SK-N-SH (cell line): ENCODE data around the gene ALG9. TPM values are rescaled to one million over a fixed set of nuclear protein-coding genes. Genes with fewer than 3 reads are reported as not detected.

Experiments used
- CTCF ChIA-PET: fragments of 300-600, 350-600 bp; formaldehyde crosslinking; extraction: SDS; loops from one replicate; lab custom pipeline; 2021; lab: Yijun Ruan, JAX
- POLR2A ChIA-PET: fragments of 350-600 bp; sonication (Branson Sonifier 250); formaldehyde crosslinking; extraction: SDS; loops from one replicate; lab custom pipeline; 2020; ENCODE audit warnings: antibody characterized with exemption, inconsistent platforms; lab: Yijun Ruan, JAX
- DNase-seq: peaks from one replicate; pipeline ENCODE4 v3.0.0; 2012
- H2AFZ ChIP-seq: fragments of 200-600 bp; sonication (generic); 2 replicates; pipeline ENCODE4 v1.8.1; 2016; ENCODE audit warnings: antibody characterized with exemption, mild to moderate bottlenecking, low read depth
- H3F3A ChIP-seq: fragments of 200-600 bp; sonication (generic); replicated peaks from 2 replicates; pipeline ENCODE3; 2016; ENCODE audit warnings: antibody characterized with exemption, mild to moderate bottlenecking; ENCODE audit not compliant: insufficient read depth
- H3K27ac ChIP-seq, 2 experiments: fragments of 200-500 bp in 1 of 2; fragments of 200-600 bp in 1 of 2; sonication (Bioruptor generic) in 1 of 2; sonication (generic), shearing (Covaris generic) in 1 of 2; 2 replicates each; pipeline versions ENCODE4 v1.5.1 to v1.6.1; 2014 to 2016; ENCODE audit warnings: low read depth in 2 of 2, inconsistent platforms in 1 of 2, low read length in 1 of 2, mild to moderate bottlenecking in 1 of 2, mixed read lengths in 1 of 2
- H3K27me3 ChIP-seq: fragments of 200-600 bp; sonication (generic), shearing (Covaris generic); 2 replicates; pipeline ENCODE4 v1.6.1; 2016; ENCODE audit warnings: mixed run types; ENCODE audit not compliant: insufficient read depth
- H3K36me3 ChIP-seq, 2 experiments: fragments of 200-500 bp in 1 of 2; fragments of 200-600 bp in 1 of 2; sonication (Bioruptor generic) in 1 of 2; sonication (generic) in 1 of 2; replicated peaks in 1 of 2; 2 replicates each; pipeline versions ENCODE3 to v1.5.1; 2014 to 2016; ENCODE audit warnings: low read length in 1 of 2, mild to moderate bottlenecking in 1 of 2; ENCODE audit not compliant: insufficient read depth in 2 of 2, control insufficient read depth in 1 of 2
- H3K4me1 ChIP-seq, 2 experiments: fragments of 200-500 bp in 1 of 2; fragments of 200-600 bp in 1 of 2; sonication (Bioruptor generic) in 1 of 2; sonication (generic), shearing (Covaris generic) in 1 of 2; 2 replicates each; pipeline versions ENCODE4 v1.5.1 to v1.6.1; 2014 to 2016; ENCODE audit warnings: low read depth in 1 of 2, low read length in 1 of 2, mixed run types in 1 of 2; ENCODE audit not compliant: insufficient read depth in 2 of 2, control insufficient read depth in 1 of 2
- H3K4me2 ChIP-seq: fragments of 200-600 bp; sonication (generic), shearing (Covaris generic); 2 replicates; pipeline ENCODE4 v1.6.1; 2017; ENCODE audit warnings: mixed run types
- H3K4me3 ChIP-seq, 2 experiments: fragments of 200-500 bp in 1 of 2; fragments of 200-600 bp in 1 of 2; sonication (Bioruptor generic) in 1 of 2; sonication (generic), shearing (Covaris generic) in 1 of 2; 2 replicates each; pipeline versions ENCODE4 v1.5.1 to v1.8.1; 2014 to 2016; ENCODE audit warnings: low read depth in 2 of 2, inconsistent platforms in 1 of 2, low read length in 1 of 2, mild to moderate bottlenecking in 1 of 2, mixed read lengths in 1 of 2, moderate library complexity in 1 of 2
- H3K79me2 ChIP-seq: fragments of 200-600 bp; sonication (generic); 2 replicates; pipeline ENCODE4 v1.8.1; 2017; ENCODE audit warnings: mild to moderate bottlenecking; ENCODE audit not compliant: insufficient read depth
- H3K9ac ChIP-seq: fragments of 200-600 bp; sonication (generic); 2 replicates; pipeline ENCODE4 v1.6.1; 2017; ENCODE audit warnings: mixed run types
- H3K9me2 ChIP-seq: fragments of 200-600 bp; sonication (generic); 2 replicates; pipeline ENCODE4 v1.6.1; 2017; ENCODE audit warnings: mixed run types
- H3K9me3 ChIP-seq: fragments of 200-600 bp; sonication (generic); 2 replicates; pipeline ENCODE4 v1.6.1; 2017; ENCODE audit warnings: mixed run types, mild to moderate bottlenecking, moderate library complexity
- H4K20me1 ChIP-seq: fragments of 200-600 bp; sonication (generic); 2 replicates; pipeline ENCODE4 v1.6.1; 2017; ENCODE audit warnings: mild to moderate bottlenecking, mixed run types; ENCODE audit not compliant: insufficient read depth
- CHD2 ChIP-seq: fragments of 150-350 bp; IDR thresholded peaks from 2 replicates; pipeline ENCODE4 v1.6.1; 2018; ENCODE audit warnings: low read length; ENCODE audit not compliant: partially characterized antibody
- EP300 ChIP-seq, 2 experiments: IDR thresholded peaks; 2 replicates each; pipeline versions ENCODE4 v1.4.0 to v1.6.1; 2012; ENCODE audit warnings: borderline replicate concordance in 1 of 2, low read depth in 1 of 2, low read length in 1 of 2
- EZH2phosphoT487 ChIP-seq: fragments of 200-600 bp; sonication (generic); IDR thresholded peaks from 2 replicates; pipeline ENCODE4 v1.6.1; 2017; ENCODE audit warnings: low read depth, mixed run types, mild to moderate bottlenecking, antibody characterized with exemption, moderate library complexity, borderline replicate concordance
- FOXM1 ChIP-seq: IDR thresholded peaks from 2 replicates; pipeline ENCODE4 v1.4.0; 2012; ENCODE audit warnings: low read depth, mild to moderate bottlenecking
- GABPA ChIP-seq: IDR thresholded peaks from 2 replicates; pipeline ENCODE4 v1.4.0; 2012; ENCODE audit warnings: low read depth, mild to moderate bottlenecking
- GATA2 ChIP-seq: sonication (generic); formaldehyde crosslinking; IDR thresholded peaks from 2 replicates; pipeline ENCODE4 v1.5.0; 2020; ENCODE audit warnings: mild to moderate bottlenecking, missing genetic modification reagents
- NFIC ChIP-seq: IDR thresholded peaks from 2 replicates; pipeline ENCODE4 v1.4.0; 2012; ENCODE audit warnings: borderline replicate concordance
- NRF1 ChIP-seq: IDR thresholded peaks from 2 replicates; pipeline ENCODE4 v1.6.1; 2012; ENCODE audit warnings: low read depth, mild to moderate bottlenecking, low read length
- POLR2AphosphoS5 ChIP-seq: IDR thresholded peaks from 2 replicates; pipeline ENCODE4 v1.6.1; 2012; ENCODE audit warnings: low read depth, low read length
- RCOR1 ChIP-seq: fragments of 150-350 bp; IDR thresholded peaks from 2 replicates; pipeline ENCODE4 v1.6.1; 2017; ENCODE audit warnings: antibody characterized with exemption, low read length
- SIN3A ChIP-seq: IDR thresholded peaks from 2 replicates; pipeline ENCODE4 v1.6.1; 2012; ENCODE audit warnings: low read depth, mild to moderate bottlenecking, low read length, moderate library complexity, borderline replicate concordance
- SMC3 ChIP-seq: IDR thresholded peaks from 2 replicates; pipeline ENCODE4 v1.6.1; 2012; ENCODE audit warnings: low read depth, low read length, improper control_type of control experiment
- TEAD4 ChIP-seq: IDR thresholded peaks from 2 replicates; pipeline ENCODE4 v1.4.0; 2012; ENCODE audit warnings: mild to moderate bottlenecking, borderline replicate concordance; ENCODE audit not compliant: insufficient read depth
- YY1 ChIP-seq: IDR thresholded peaks from 2 replicates; pipeline ENCODE4 v1.4.0; 2012; ENCODE audit warnings: low read depth, mild to moderate bottlenecking
- WGBS: methylation state at CpG from one replicate; pipeline ENCODE4 v1.1.6; 2017; ENCODE audit warnings: low lambda C conversion rate; 5-methylcytosine and 5-hydroxymethylcytosine counted together
- polyA plus RNA-seq, 3 experiments: library from polyadenylated mRNA; depleted of rRNA; stranded (reverse); fragments of >200 nt; gene quantifications; 2 replicates each; pipeline ENCODE4 v1.2.3, GENCODE V29; 2012
- TF ChIP-seq, protein P1 (sequence below): IDR thresholded peaks from 2 replicates; pipeline ENCODE4; 2012
- TF ChIP-seq, protein P2 (sequence below): IDR thresholded peaks from 2 replicates; pipeline ENCODE4 v1.6.1; 2012; ENCODE audit warnings: mild to moderate bottlenecking, low read depth, low read length, moderate library complexity
- TF ChIP-seq, protein P3 (sequence below): fragments of 150-350 bp; IDR thresholded peaks from 2 replicates; pipeline ENCODE4 v1.6.1; 2017; ENCODE audit warnings: antibody characterized with exemption, low read length, low read depth, borderline replicate concordance

Gene ALG9
- polyA plus RNA-seq, 1 of the 3 experiments (the other 2 are of a cell fraction): 17.9 TPM

DNA sequence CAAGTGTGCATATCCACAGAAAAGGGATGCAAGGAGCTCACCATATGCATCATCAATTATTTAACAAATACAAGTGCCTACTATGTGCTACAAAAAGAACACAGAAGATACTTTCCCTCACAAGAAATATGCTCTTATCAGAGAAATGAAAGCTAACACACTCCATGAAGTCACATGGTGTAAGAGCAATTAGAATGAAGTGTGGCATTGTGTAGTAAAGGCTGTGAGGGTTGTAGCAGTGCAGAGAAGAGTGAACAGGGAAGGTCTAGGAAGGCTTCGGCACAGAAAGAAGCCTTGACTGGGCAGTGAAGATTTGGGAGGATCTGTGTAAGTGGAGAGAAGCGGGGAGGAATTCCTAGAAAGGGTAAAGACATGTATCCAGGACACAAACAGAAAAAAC is 127.7 kb downstream of the ALG9 start:
- no peak for DNase-seq
- H3K36me3 ChIP-seq: peaks cover 65 to 82% of the 10 kb centered on the region in 2 experiments
- no peak for TF ChIP-seq EZH2phosphoT487
- no peak for TF ChIP-seq RCOR1
- TF ChIP-seq NFIC: no peak
- no peak for TF ChIP-seq FOXM1
- TF ChIP-seq POLR2AphosphoS5: no peak
- no peak for TF ChIP-seq NRF1
- TF ChIP-seq, protein P1, sequence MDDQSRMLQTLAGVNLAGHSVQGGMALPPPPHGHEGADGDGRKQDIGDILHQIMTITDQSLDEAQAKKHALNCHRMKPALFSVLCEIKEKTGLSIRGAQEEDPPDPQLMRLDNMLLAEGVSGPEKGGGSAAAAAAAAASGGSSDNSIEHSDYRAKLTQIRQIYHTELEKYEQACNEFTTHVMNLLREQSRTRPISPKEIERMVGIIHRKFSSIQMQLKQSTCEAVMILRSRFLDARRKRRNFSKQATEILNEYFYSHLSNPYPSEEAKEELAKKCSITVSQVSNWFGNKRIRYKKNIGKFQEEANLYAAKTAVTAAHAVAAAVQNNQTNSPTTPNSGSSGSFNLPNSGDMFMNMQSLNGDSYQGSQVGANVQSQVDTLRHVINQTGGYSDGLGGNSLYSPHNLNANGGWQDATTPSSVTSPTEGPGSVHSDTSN: no peak
- TF ChIP-seq EP300 (IDR thresholded peaks at IDR 0.05; ENCODE audit: borderline replicate concordance in 1 of 2, low read depth in 1 of 2, low read length in 1 of 2): no peak
- no peak for TF ChIP-seq GABPA
- no peak for TF ChIP-seq GATA2 (CRISPR knock-in tag)
- TF ChIP-seq, protein P2, sequence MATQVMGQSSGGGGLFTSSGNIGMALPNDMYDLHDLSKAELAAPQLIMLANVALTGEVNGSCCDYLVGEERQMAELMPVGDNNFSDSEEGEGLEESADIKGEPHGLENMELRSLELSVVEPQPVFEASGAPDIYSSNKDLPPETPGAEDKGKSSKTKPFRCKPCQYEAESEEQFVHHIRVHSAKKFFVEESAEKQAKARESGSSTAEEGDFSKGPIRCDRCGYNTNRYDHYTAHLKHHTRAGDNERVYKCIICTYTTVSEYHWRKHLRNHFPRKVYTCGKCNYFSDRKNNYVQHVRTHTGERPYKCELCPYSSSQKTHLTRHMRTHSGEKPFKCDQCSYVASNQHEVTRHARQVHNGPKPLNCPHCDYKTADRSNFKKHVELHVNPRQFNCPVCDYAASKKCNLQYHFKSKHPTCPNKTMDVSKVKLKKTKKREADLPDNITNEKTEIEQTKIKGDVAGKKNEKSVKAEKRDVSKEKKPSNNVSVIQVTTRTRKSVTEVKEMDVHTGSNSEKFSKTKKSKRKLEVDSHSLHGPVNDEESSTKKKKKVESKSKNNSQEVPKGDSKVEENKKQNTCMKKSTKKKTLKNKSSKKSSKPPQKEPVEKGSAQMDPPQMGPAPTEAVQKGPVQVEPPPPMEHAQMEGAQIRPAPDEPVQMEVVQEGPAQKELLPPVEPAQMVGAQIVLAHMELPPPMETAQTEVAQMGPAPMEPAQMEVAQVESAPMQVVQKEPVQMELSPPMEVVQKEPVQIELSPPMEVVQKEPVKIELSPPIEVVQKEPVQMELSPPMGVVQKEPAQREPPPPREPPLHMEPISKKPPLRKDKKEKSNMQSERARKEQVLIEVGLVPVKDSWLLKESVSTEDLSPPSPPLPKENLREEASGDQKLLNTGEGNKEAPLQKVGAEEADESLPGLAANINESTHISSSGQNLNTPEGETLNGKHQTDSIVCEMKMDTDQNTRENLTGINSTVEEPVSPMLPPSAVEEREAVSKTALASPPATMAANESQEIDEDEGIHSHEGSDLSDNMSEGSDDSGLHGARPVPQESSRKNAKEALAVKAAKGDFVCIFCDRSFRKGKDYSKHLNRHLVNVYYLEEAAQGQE: no peak
- TF ChIP-seq CHD2: no peak
- TF ChIP-seq TEAD4: no peak
- TF ChIP-seq, protein P3, sequence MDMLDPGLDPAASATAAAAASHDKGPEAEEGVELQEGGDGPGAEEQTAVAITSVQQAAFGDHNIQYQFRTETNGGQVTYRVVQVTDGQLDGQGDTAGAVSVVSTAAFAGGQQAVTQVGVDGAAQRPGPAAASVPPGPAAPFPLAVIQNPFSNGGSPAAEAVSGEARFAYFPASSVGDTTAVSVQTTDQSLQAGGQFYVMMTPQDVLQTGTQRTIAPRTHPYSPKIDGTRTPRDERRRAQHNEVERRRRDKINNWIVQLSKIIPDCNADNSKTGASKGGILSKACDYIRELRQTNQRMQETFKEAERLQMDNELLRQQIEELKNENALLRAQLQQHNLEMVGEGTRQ: no peak
- no peak for TF ChIP-seq SIN3A
- TF ChIP-seq YY1: no peak
- no peak for TF ChIP-seq SMC3
- H3K27ac ChIP-seq: no peak overlapping the region
- no peak overlapping the region for H2AFZ ChIP-seq
- no peaks in the 10 kb centered on the region for H4K20me1 ChIP-seq
- H3F3A ChIP-seq: peaks cover 27% of the 10 kb centered on the region
- H3K79me2 ChIP-seq: peaks cover 43% of the 10 kb centered on the region
- H3K27me3 ChIP-seq: no peaks in the 10 kb centered on the region
- no peak overlapping the region for H3K4me2 ChIP-seq
- 93% methylated on average over 2 of the region's 2 CpGs for WGBS
- H3K4me3 ChIP-seq: no peak overlapping the region
- no peaks in the 10 kb centered on the region for H3K9me3 ChIP-seq
- no peaks in the 10 kb centered on the region for H3K9me2 ChIP-seq
- ChIA-PET CTCF (interaction anchor here (0.6 to 1.6 kb wide), 2 partner anchors 33 to 145 kb away, joined by 3 to 7 read pairs; no protein-coding TSS in a partner anchor), POLR2A (no interaction called here)
- H3K9ac ChIP-seq: no peak overlapping the region
- H3K4me1 ChIP-seq: no peaks in the 10 kb centered on the region; a peak in 1 of 4 replicates
